K562 (cell line): Measurements from ENCODE around the gene TSEN34. TPM values are rescaled to one million over a fixed set of nuclear protein-coding genes. Genes with fewer than 3 reads are reported as not detected.

Source experiments
- BDP1 ChIP-seq: IDR thresholded peaks from 3 replicates; pipeline ENCODE4 v1.6.1; 2011; ENCODE audit not compliant: insufficient read length, insufficient read depth
- ETS1 ChIP-seq: conservative IDR thresholded peaks from 2 replicates; pipeline ENCODE4 v1.6.1; 2011; ENCODE audit warnings: low read depth, mild to moderate bottlenecking, low read length; ENCODE audit not compliant: control insufficient read depth
- GTF3C2 ChIP-seq: IDR thresholded peaks from 3 replicates; pipeline ENCODE4 v1.6.1; 2011; ENCODE audit warnings: borderline replicate concordance, mild to moderate bottlenecking, moderate library complexity; ENCODE audit not compliant: insufficient read length; ENCODE audit errors: extremely low read depth
- HINFP ChIP-seq: fragments of 450-650 bp; conservative IDR thresholded peaks from 2 replicates; pipeline ENCODE4 v1.6.1; 2016; ENCODE audit warnings: missing genetic modification characterization, low read depth, mild to moderate bottlenecking, control low read depth, missing compliant biosample characterization
- HMBOX1 ChIP-seq: sonication (generic); IDR thresholded peaks from 2 replicates; pipeline ENCODE4 v1.6.1; 2016
- HMG20B ChIP-seq: fragments of 250-450 bp; sonication (Bioruptor Pico); IDR thresholded peaks from 2 replicates; pipeline ENCODE4 v1.5.0; 2021; ENCODE audit warnings: mild to moderate bottlenecking
- KAT8 ChIP-seq: fragments of 450-650 bp; IDR thresholded peaks from 2 replicates; pipeline ENCODE4 v1.6.1; 2016; ENCODE audit warnings: low read depth, mild to moderate bottlenecking
- KDM4B ChIP-seq, 2 experiments: fragments of 450-650 bp in 1 of 2; sonication (generic) in 1 of 2; IDR thresholded peaks; 2 replicates each; pipeline ENCODE4 v1.6.1; 2016 to 2017; ENCODE audit warnings: borderline replicate concordance in 2 of 2, antibody characterized with exemption in 1 of 2, low read depth in 1 of 2, mild to moderate bottlenecking in 1 of 2
- NFYB ChIP-seq: IDR thresholded peaks from 2 replicates; pipeline ENCODE4 v1.6.1; 2011; ENCODE audit warnings: mild to moderate bottlenecking, moderate library complexity; ENCODE audit not compliant: insufficient read length; ENCODE audit errors: extremely low read depth
- NR2C2 ChIP-seq, 2 experiments: fragments of 200-800 bp in 1 of 2; sonication (Bioruptor generic) in 1 of 2; sonication (generic) in 1 of 2; formaldehyde crosslinking in 1 of 2; IDR thresholded peaks; 2 replicates each; pipeline versions ENCODE4 v1.6.1 to v1.8.0; 2016 to 2022; ENCODE audit warnings: mild to moderate bottlenecking in 1 of 2, missing compliant biosample characterization in 1 of 2, missing genetic modification characterization in 1 of 2, missing genetic modification reagents in 1 of 2
- PHF21A ChIP-seq: fragments of 450-650 bp; IDR thresholded peaks from 2 replicates; pipeline ENCODE4 v1.6.1; 2017; ENCODE audit warnings: low read depth, borderline replicate concordance
- PHF8 ChIP-seq: fragments of 200-600 bp; sonication (generic); IDR thresholded peaks from 2 replicates; pipeline ENCODE4 v1.6.1; 2012; ENCODE audit warnings: mixed run types, mild to moderate bottlenecking, inconsistent platforms, low read length, moderate library complexity, borderline replicate concordance
- SAFB ChIP-seq: fragments of 200-400 bp; formaldehyde crosslinking; IDR thresholded peaks from 2 replicates; pipeline ENCODE4 v1.6.1; 2017; ENCODE audit warnings: low read depth, low read length, borderline replicate concordance
- TFAM ChIP-seq: fragments of 250-450 bp; sonication (Bioruptor Pico); conservative IDR thresholded peaks from 2 replicates; pipeline ENCODE4 v1.5.0; 2021; ENCODE audit warnings: mild to moderate bottlenecking, moderate library complexity
- TRIM24 ChIP-seq, 2 experiments: fragments of 450-650 bp; IDR thresholded peaks; 2 replicates each; pipeline ENCODE4 v1.6.1; 2016
- VEZF1 ChIP-seq: fragments of 200-800 bp; sonication (Bioruptor generic); IDR thresholded peaks from 2 replicates; pipeline ENCODE4 v1.6.1; 2017; ENCODE audit warnings: missing genetic modification characterization, missing compliant biosample characterization
- ZBED1 ChIP-seq: IDR thresholded peaks from 2 replicates; pipeline ENCODE4 v1.6.1; 2014
- ZBTB7A ChIP-seq: IDR thresholded peaks from 2 replicates; pipeline ENCODE4 v1.6.1; 2011; ENCODE audit warnings: low read depth, mild to moderate bottlenecking, low read length, moderate library complexity, borderline replicate concordance; ENCODE audit not compliant: control insufficient read depth
- polyA plus RNA-seq, 8 experiments: library from polyadenylated mRNA; depleted of rRNA in 4 of 8; stranded (reverse) in 5 of 8; unstranded in 3 of 8; fragments of >200 nt; fragmentation: Nextera tagmentation in 2 of 8; fragmentation: Illumina TruSeq in 1 of 8; extraction: Ambion mirVana in 2 of 8; extraction: Trizol in 1 of 8; gene quantifications; 2 replicates each; pipeline versions ENCODE4 v1.2.1 to v1.2.3, GENCODE V29; 2011 to 2014; ENCODE audit warnings: inconsistent platforms in 1 of 8, missing spikeins in 1 of 8
- total RNA-seq, 7 experiments: library from RNA; depleted of rRNA in 6 of 7; stranded (reverse); fragments of >200 nt in 6 of 7; fragmentation: Illumina TruSeq in 2 of 7; extraction: Trizol in 2 of 7; gene quantifications; 2 replicates each; pipeline versions ENCODE4 v1.2.1 to v1.2.3, GENCODE V29; 2011 to 2021; ENCODE audit warnings: low replicate concordance in 1 of 7

TSEN34 gene
- total and polyA plus RNA-seq, 9 of the 15 experiments (the other 6 are each of a cell fraction or from before 2014, with no cell fraction given), result 3.1 to 57.6 (median 29.5) TPM

- TF ChIP-seq GTF3C2, result no peak
- no peak for TF ChIP-seq TFAM (CRISPR knock-in tag)
- TF ChIP-seq KDM4B (IDR thresholded peaks at IDR 0.05; ENCODE audit: borderline replicate concordance in 2 of 2, low read depth in 1 of 2), result peak in 1 of 2 experiments; percentile 43; a peak in 1 of 4 replicates
- no peak; the same call in 1 of the 2 replicates for TF ChIP-seq ETS1
- no peak for TF ChIP-seq HMG20B (CRISPR knock-in tag)
- TF ChIP-seq TRIM24 (IDR thresholded peaks at IDR 0.05), result peak; percentile 88 to 91
- TF ChIP-seq NFYB, result no peak
- TF ChIP-seq ZBED1, result no peak; the same call in 1 of the 2 replicates
- TF ChIP-seq HINFP (tag), result no peak
- no peak for TF ChIP-seq BDP1
- TF ChIP-seq HMBOX1, result peak; percentile 95
- TF ChIP-seq VEZF1 (CRISPR knock-in tag), result peak; percentile 72
- no peak for TF ChIP-seq PHF21A
- peak; percentile 71 for TF ChIP-seq NR2C2 (CRISPR knock-in tag; IDR thresholded peaks at IDR 0.05)
- TF ChIP-seq NR2C2 (tag; IDR thresholded peaks at IDR 0.05), result peak; percentile 92
- TF ChIP-seq PHF8, result no peak
- no peak for TF ChIP-seq SAFB
- TF ChIP-seq KAT8, result no peak
- peak; percentile 82 for TF ChIP-seq ZBTB7A
Measured at GRCh38 chr19:54207983-54208783, 17.1 kb downstream of the TSEN34 start (continued).
